NK-92 (cell line): ENCODE results near the gene ZNF668.
"Not testable (repeated sequence)": the region's sequence is repeated elsewhere in the genome, so short reads cannot be mapped to it uniquely, and the experiment has no call there.

Experiments used
- DNase-seq: peaks from one replicate; lab custom pipeline; 2025; ENCODE audit not compliant: unreplicated experiment; lab: John Stamatoyannopoulos, UW

ZNF668 gene

GRCh38 chr16:31061126-31061812 is 12.8 kb downstream of the ZNF668 start:
- no peak for DNase-seq

- no peak for DNase-seq
Observed at GRCh38 chr16:31055613-31056012, 18.4 kb downstream of the ZNF668 start.

GRCh38 chr16:31052114-31052513 is 21.9 kb downstream of the ZNF668 start:
- no peak for DNase-seq

GRCh38 chr16:31050280-31051030 is 23.6 kb downstream of the ZNF668 start:
- no peak for DNase-seq

GRCh38 chr16:31043898-31044481 is 30.1 kb downstream of the ZNF668 start:
- DNase-seq = no peak

GRCh38 chr16:31043352-31043751 is 30.7 kb downstream of the ZNF668 start:
- DNase-seq = no peak

- no peak for DNase-seq
Observed at GRCh38 chr16:31042866-31043265, 31.2 kb downstream of the ZNF668 start.

- DNase-seq = no peak
Observed at GRCh38 chr16:31038993-31039392, 35.0 kb downstream of the ZNF668 start.

- DNase-seq = no peak
Observed at GRCh38 chr16:31036691-31037090, 37.3 kb downstream of the ZNF668 start.

GRCh38 chr16:31033709-31034492 is 40.1 kb downstream of the ZNF668 start:
- peak; percentile 37 for DNase-seq

- DNase-seq = peak; percentile 92
Observed at GRCh38 chr16:31032736-31033708, 41.0 kb downstream of the ZNF668 start, which contains the start of gene STX4. Gene STX4, plus strand, starts transcription at chr16:31033558. Its CDS starts 248 bp downstream, at chr16:31033806.

- DNase-seq = no peak
Observed at GRCh38 chr16:31031276-31031675, 42.8 kb downstream of the ZNF668 start.

- DNase-seq = no peak
Observed at GRCh38 chr16:31029272-31029671, 44.8 kb downstream of the ZNF668 start.

- DNase-seq = no peak
Observed at GRCh38 chr16:31025339-31025738, 48.7 kb downstream of the ZNF668 start.

- DNase-seq = no peak
Observed at GRCh38 chr16:31023627-31024226, 50.3 kb downstream of the ZNF668 start.

- no peak for DNase-seq
Observed at GRCh38 chr16:31023252-31023602, 50.8 kb downstream of the ZNF668 start.

- no peak for DNase-seq
Observed at GRCh38 chr16:31022544-31023251, 51.3 kb downstream of the ZNF668 start.

GRCh38 chr16:31020536-31020935 is 53.5 kb downstream of the ZNF668 start:
- no peak for DNase-seq

- DNase-seq = not testable (repeated sequence)
Observed at GRCh38 chr16:31017756-31018155, 56.3 kb downstream of the ZNF668 start.
